ENCODE results near the gene WRAP73.

WRAP73 gene

GRCh38 chr1:3617806-3618345, 32.0 kb downstream of the WRAP73 start:
- TF ChIP-seq CTCF (IDR thresholded peaks at IDR 0.05), result no peak
- Histone ChIP-seq H3K4me1 (ENCODE audit: control insufficient read depth in 1 of 2, insufficient read depth in 1 of 2, low read depth in 1 of 2, low read length in 1 of 2) (peaks cover 19 to 21% of the 10 kb centered on the region in 2 experiments), H3K36me3 (peaks cover 9% of the 10 kb centered on the region), H3K4me3 (ENCODE audit: low read depth in 1 of 2, low read length in 1 of 2) (no peak overlapping the region), H3K27me3 (peaks cover 20% of the 10 kb centered on the region), H3K27ac (no peak overlapping the region), H3K9me3 (no peaks in the 10 kb centered on the region)

- Histone ChIP-seq H3K4me1 (ENCODE audit: control insufficient read depth in 1 of 2, insufficient read depth in 1 of 2, low read depth in 1 of 2, low read length in 1 of 2) (peaks cover 15 to 16% of the 10 kb centered on the region in 2 experiments), H3K4me3 (ENCODE audit: low read depth in 1 of 2, low read length in 1 of 2) (no peak overlapping the region), H3K27ac (no peak overlapping the region), H3K27me3 (peaks cover 30% of the 10 kb centered on the region), H3K9me3 (no peaks in the 10 kb centered on the region), H3K36me3 (peaks cover 1% of the 10 kb centered on the region)
- no peak for TF ChIP-seq CTCF (IDR thresholded peaks at IDR 0.05)
These were observed 33.0 kb downstream of the WRAP73 start for GRCh38 chr1:3616861-3617260.

- H3K4me1 ChIP-seq (ENCODE audit: control insufficient read depth in 1 of 2, insufficient read depth in 1 of 2, low read depth in 1 of 2, low read length in 1 of 2), result peaks cover 24 to 30% of the 10 kb centered on the region in 2 experiments
- H3K4me3 ChIP-seq (ENCODE audit: low read depth in 1 of 2, low read length in 1 of 2), result no peak overlapping the region
- TF ChIP-seq CTCF (IDR thresholded peaks at IDR 0.05), result no peak
- H3K27me3 ChIP-seq, result peaks cover 48% of the 10 kb centered on the region
- H3K27ac ChIP-seq, result no peak overlapping the region
- H3K9me3 ChIP-seq, result no peaks in the 10 kb centered on the region
- H3K36me3 ChIP-seq, result no peaks in the 10 kb centered on the region
These were observed 34.9 kb downstream of the WRAP73 start for GRCh38 chr1:3614755-3615742.

GRCh38 chr1:3612123-3612522, 37.8 kb downstream of the WRAP73 start:
- H3K27me3 ChIP-seq, result peaks cover 54% of the 10 kb centered on the region
- H3K4me3 ChIP-seq (ENCODE audit: low read depth in 1 of 2, low read length in 1 of 2), result peak overlapping the region; percentile 41 to 70
- peaks cover 32 to 37% of the 10 kb centered on the region in 2 experiments for H3K4me1 ChIP-seq (ENCODE audit: control insufficient read depth in 1 of 2, insufficient read depth in 1 of 2, low read depth in 1 of 2, low read length in 1 of 2)
- no peaks in the 10 kb centered on the region for H3K9me3 ChIP-seq
- no peak for TF ChIP-seq CTCF (IDR thresholded peaks at IDR 0.05)
- no peak overlapping the region for H3K27ac ChIP-seq
- H3K36me3 ChIP-seq, result no peaks in the 10 kb centered on the region

- H3K27me3 ChIP-seq, result peaks cover 54% of the 10 kb centered on the region
- no peak for TF ChIP-seq CTCF (IDR thresholded peaks at IDR 0.05)
- H3K9me3 ChIP-seq, result no peaks in the 10 kb centered on the region
- H3K27ac ChIP-seq, result no peak within 1 kb of the TSS
- peak within 1 kb of the TSS; percentile 47 to 70 for H3K4me3 ChIP-seq (ENCODE audit: low read depth in 1 of 2, low read length in 1 of 2)
- peaks cover 32 to 37% of the 10 kb centered on the region in 2 experiments for H3K4me1 ChIP-seq (ENCODE audit: control insufficient read depth in 1 of 2, insufficient read depth in 1 of 2, low read depth in 1 of 2, low read length in 1 of 2)
- no peaks in the 10 kb centered on the region for H3K36me3 ChIP-seq
These were observed 38.5 kb downstream of the WRAP73 start, which contains the start of gene MEGF6 for GRCh38 chr1:3611170-3612019. Gene MEGF6 (minus strand): TSS chr1:3611508. CDS start chr1:3611268, 240 bp downstream.

All from neutrophil (primary cell).